ENCODE results near the gene ITGA4.

GRCh38 chr2:181552808-181553207 lies 95.6 kb downstream of the ITGA4 start:
- TF ChIP-seq CTCF (IDR thresholded peaks at IDR 0.05; ENCODE audit: insufficient read depth, low read depth, low read length), result no peak
- TF ChIP-seq EZH2 (IDR thresholded peaks at IDR 0.05; ENCODE audit: insufficient read depth, low read length), result no peak
